ENCODE measurements around the gene SNHG17. TPM values are rescaled to one million over a fixed set of nuclear protein-coding genes. Genes with fewer than 3 reads are reported as not detected.
A peak's percentile ranks its signal among the peaks of the same experiment; 100 is the strongest.
"Not testable (repeated sequence)": the region's sequence is repeated elsewhere in the genome, so short reads cannot be mapped to it uniquely, and the experiment has no call there.

SNHG17 gene
- polyA plus RNA-seq (ENCODE audit: insufficient read length in 3 of 3), result 10 to 100 TPM; 26.7 to 64.9 (median 28.8) TPM

DNA sequence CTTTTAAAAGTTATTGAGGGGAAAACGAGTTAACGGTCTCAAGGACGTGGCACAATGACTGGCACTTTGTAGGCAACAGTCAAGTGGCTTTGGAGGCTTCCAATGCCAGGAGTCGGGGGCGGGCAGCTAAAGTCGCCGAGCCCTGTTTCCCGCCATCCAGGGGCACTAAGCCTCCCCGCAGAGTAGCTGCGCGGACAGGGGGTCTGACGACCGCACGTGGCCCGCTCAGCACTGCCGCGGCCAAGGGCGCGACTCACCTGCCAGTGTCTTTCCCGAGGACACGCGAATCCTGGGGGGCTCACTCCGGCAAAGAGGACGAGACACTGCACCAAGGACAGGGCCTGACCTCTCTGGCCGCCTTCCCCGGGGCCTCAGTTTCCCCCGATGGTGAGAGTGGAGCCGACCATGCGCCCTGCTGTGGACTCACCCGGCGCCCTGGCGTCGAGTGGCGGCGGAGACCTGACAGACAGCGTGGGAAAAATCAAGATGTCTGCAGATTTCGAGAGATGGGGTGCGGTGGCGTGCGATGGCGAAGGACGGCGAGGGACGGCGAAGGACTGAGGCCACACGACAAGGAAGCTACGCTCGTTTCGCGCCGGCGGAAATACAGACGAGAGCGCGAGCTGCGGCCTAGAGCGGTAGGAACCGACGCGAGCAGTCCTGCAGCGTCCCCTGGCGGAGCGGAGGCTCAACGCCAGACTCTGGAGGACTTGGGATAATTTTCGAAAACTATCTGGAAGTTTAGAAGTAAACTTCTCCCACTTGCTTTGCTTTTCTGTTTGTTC lies at the start of gene SNHG17:
Gene SNHG17 (minus strand): TSS at position 559 of the 785 bp plus-strand sequence.
- DNase-seq (ENCODE audit: low read depth in 3 of 3, low spot score in 2 of 3), result peak; percentile 78 to 83 (median 78)

DNA sequence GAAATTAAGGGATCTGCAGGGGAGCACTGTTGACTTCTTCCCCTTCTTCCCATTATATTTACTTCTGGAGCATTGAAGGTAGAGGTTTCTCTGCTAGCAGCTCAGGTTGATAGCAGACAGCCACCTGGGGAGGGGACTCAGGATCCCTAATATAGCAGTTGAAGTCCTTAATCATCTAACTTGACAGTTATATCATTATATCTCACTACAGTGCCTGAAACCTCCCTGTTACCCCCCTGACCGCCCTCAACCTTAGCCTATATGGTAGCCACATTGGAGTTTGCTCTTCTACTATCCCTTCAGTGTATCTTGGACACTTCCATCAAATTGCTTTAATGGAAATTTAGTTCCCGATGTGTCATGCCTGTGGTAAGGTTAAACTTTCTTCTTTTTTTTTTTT lies 44.5 kb upstream of the SNHG17 start:
- no peak for DNase-seq (ENCODE audit: low read depth in 3 of 3, low spot score in 2 of 3)

DNA sequence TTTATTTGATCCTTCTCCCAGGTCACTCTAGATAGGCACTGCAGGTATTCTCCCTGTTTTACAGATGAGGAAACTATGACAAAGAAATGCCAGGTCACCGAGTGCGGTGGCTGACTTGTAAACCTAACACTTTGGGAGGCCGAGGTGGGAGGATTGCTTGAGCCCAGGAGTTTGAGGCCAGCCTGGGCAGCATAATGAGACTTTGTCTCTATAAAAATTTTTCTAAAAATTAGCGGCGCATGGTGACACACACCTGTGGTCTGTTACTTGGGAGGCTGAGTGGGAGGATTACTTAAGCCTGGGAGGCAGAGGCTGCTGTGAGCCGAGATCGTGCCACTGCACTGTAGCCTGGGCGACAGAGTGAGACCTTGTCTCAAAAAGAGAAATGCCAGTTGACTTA lies 42.6 kb upstream of the SNHG17 start:
- DNase-seq (ENCODE audit: low read depth in 3 of 3, low spot score in 2 of 3), result no peak

DNA sequence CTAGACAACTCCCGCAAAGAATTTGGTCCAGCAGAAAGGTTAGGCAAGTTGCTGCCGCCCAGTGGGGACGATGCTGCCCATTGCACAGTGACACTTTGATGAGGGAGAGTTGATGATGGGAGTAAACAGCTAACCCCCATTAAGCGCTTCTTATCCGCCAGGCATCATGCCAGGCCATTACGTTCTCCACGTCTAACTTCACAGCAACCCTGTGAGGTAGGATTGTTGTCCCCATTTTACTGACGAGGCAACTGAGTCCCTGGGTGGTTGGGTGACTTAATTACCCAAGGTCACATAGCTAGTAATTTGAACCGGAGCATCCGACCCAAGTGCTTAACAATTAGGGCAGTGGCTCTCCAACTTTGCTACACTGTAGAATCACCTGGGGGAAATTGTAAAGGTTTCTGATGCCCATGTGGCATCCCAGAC lies 38.3 kb upstream of the SNHG17 start:
- DNase-seq (ENCODE audit: low read depth in 3 of 3, low spot score in 2 of 3), result no peak

GRCh38 chr20:38472513-38473366 lies 37.6 kb upstream of the SNHG17 start, which contains the start of gene RALGAPB:
RALGAPB (plus strand) TSS chr20:38472843; CDS start chr20:38488433, 15,590 bp downstream.
- peak; percentile 98 to 99 (median 99) for DNase-seq (ENCODE audit: low read depth in 3 of 3, low spot score in 2 of 3)

DNA sequence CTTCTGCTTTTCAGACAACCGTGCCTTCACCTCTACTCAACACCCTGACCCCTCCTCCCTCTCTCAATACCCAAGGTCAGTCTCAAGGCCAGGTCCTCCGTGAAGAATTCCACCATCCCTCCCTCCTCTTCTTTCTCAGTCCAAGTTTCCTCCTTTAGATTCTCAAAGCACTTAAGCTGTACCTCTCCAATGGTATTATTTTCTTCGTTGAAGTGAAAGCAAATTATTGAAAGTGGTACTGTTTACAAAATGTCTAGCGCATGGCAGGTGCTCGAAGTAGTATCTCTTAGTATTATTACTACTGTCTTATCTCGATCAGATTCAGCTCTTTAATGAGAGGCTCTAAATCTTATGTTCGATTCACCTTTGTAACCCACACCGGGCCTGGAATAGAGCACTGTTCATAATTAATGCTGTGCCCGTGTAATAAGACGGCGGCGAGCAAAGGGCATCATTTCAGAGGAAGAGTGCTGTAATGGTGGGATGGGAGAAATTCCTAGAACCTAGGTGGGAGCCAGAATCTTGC lies 36.9 kb upstream of the SNHG17 start:
- DNase-seq (ENCODE audit: low read depth in 3 of 3, low spot score in 2 of 3), result no peak

GRCh38 chr20:38471245-38471644 lies 36.1 kb upstream of the SNHG17 start:
- no peak for DNase-seq (ENCODE audit: low read depth in 3 of 3, low spot score in 2 of 3)

GRCh38 chr20:38466983-38467382 lies 31.9 kb upstream of the SNHG17 start:
- DNase-seq (ENCODE audit: low read depth in 3 of 3, low spot score in 2 of 3), result no peak

- DNase-seq (ENCODE audit: low read depth in 3 of 3, low spot score in 2 of 3), result no peak
These were observed 31.0 kb upstream of the SNHG17 start for GRCh38 chr20:38466171-38466570.

GRCh38 chr20:38461569-38461968 lies 26.4 kb upstream of the SNHG17 start:
- not testable (repeated sequence) for DNase-seq (ENCODE audit: low read depth in 3 of 3, low spot score in 2 of 3)

DNA sequence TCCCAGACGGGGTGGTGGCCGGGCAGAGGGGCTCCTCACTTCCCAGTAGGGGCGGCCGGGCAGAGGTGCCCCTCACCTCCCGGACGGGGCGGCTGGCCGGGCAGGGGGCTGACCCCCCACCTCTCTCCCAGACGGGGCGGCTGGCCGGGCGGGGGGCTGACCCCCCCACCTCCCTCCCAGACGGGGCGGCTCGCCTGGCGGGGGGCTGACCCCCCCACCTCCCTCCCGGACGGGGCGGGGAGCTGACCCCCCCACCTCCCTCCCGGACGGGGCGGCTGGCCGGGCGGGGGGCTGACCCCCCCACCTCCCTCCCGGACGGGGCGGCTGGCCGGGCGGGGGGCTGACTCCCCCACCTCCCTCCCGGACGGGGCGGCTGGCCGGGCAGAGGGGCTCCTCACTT lies 26.0 kb upstream of the SNHG17 start:
- DNase-seq (ENCODE audit: low read depth in 3 of 3, low spot score in 2 of 3), result not testable (repeated sequence)

DNA sequence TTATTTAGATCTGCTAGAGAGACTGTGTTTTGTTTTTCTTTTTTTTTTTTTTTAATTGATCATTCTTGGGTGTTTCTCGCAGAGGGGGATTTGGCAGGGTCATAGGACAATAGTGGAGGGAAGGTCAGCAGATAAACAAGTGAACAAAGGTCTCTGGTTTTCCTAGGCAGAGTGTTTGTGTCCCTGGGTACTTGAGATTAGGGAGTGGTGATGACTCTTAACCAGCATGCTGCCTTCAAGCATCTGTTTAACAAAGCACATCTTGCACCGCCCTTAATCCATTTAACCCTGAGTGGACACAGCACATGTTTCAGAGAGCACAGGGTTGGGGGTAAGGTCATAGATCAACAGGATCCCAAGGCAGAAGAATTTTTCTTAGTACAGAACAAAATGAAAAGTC lies 25.5 kb upstream of the SNHG17 start:
- not testable (repeated sequence) for DNase-seq (ENCODE audit: low read depth in 3 of 3, low spot score in 2 of 3)

- DNase-seq (ENCODE audit: low read depth in 3 of 3, low spot score in 2 of 3), result peak in 2 of 3 donors; percentile 44 to 71
These were observed 25.0 kb upstream of the SNHG17 start for GRCh38 chr20:38460040-38460623.

- DNase-seq (ENCODE audit: low read depth in 3 of 3, low spot score in 2 of 3), result no peak
These were observed 23.2 kb upstream of the SNHG17 start for GRCh38 chr20:38458314-38458713.

DNA sequence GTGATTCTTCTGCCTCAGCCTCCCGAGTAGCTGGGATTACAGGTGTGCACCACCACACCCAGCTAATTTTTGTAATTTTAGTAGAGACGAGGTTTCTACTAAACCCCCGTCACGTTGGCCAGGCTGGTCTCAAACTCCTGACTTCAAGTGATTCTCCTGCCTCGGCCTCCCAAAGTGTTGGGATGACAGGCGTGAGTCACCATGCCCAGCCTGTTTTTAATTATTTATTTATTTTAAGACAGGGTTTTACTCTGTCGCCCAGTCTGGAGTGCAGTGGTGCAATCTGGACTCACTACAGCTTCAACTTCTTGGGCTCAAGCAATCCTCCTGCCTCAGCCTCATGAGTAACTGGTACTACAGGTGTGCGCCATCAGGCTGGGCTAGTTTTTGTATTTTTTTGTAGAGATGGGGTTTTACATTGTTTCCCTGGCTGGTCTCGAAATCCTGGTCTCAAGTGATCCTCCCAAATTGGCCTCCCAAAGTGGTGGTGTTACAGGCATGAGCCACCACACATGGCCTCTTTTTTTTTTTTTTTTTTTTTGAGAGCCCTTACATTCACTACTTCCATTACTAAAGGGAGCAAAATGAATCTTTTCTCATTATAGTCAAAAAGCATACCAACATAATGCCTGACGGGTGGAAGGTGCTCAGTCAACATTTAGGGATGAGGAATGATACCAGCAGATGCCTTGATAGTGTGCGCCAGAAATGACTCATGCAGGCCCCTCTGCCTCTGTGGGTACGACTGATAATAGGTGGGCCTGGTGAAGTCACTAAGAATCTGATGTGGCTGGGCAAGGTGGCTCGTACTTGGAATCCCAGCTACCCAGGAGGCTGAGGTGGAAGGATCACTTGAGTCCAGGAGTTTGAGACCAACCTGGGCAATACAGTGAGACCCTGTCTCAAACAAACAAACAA lies 19.7 kb upstream of the SNHG17 start:
- DNase-seq (ENCODE audit: low read depth in 3 of 3, low spot score in 2 of 3), result no peak

DNA sequence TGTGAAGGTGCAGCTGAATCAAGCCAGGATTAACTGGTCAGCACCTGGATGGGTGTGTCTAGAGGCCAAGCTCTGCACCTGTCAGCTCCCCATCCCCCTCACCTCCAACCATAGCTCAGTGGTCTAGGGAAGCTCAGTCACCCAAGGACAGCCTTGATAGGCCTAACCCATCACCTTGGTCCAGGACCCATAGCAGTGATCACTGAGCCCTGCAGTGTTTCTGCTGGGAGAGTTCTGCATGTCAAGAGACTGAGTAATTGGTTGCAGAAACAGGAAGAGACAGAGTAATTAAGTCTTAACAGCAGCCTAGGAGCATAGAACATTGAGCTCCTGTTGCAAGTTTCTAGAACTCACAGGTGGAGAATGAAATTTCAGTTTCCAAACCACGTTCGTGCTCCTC lies 18.8 kb upstream of the SNHG17 start:
- no peak for DNase-seq (ENCODE audit: low read depth in 3 of 3, low spot score in 2 of 3)

DNA sequence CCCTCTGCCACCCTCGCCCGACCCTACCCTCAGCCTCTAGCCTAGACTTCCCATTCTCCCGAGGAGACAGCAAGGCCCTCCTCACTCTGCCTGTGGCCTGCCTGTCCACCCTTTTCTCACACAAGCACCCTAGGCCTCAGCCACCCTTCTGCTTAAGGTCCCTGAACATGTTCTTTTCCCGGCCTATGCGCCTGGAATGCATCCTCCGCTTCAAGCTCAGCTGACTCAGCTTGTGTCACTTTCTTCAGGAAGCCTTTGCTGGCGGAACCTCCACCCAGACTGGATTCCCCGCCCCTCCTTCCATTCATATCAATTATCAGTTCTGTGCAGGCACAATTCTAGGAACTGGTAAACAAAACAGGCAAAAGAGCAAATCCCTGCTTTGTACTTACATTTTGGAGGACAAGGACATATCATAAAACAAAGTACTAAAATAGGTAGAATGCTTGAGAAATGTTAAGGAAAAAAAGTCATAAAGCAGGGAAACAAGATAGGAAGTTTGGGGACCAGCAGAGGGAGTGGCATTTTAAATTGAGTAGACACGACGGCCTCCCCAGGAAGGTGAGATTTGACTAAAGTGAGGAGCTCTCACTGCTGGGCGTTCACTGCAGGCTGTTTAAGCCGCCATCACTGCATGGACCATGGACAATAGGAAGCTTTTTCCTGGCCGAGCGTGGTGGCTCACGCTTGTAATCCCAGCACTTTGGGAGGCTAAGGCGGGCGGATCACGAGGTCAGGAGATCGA lies 17.9 kb upstream of the SNHG17 start:
- DNase-seq (ENCODE audit: low read depth in 3 of 3, low spot score in 2 of 3), result no peak

GRCh38 chr20:38450412-38450975 lies 15.4 kb upstream of the SNHG17 start:
- no peak for DNase-seq (ENCODE audit: low read depth in 3 of 3, low spot score in 2 of 3)

- no peak for DNase-seq (ENCODE audit: low read depth in 3 of 3, low spot score in 2 of 3)
These were observed 13.9 kb upstream of the SNHG17 start for GRCh38 chr20:38449046-38449445.
